Measurements from ENCODE around the gene TMEM63B.

- TF ChIP-seq EZH2phosphoT487 (IDR thresholded peaks at IDR 0.05; ENCODE audit: insufficient read depth, low read depth) (no peak), EZH2 (IDR thresholded peaks at IDR 0.05; ENCODE audit: insufficient read depth, poor library complexity, severe bottlenecking) (no peak)
Observed at GRCh38 chr6:44082872-44083321, 44.5 kb upstream of the TMEM63B start.
